ENCODE data around the gene TBRG4.

Gene TBRG4

DNA sequence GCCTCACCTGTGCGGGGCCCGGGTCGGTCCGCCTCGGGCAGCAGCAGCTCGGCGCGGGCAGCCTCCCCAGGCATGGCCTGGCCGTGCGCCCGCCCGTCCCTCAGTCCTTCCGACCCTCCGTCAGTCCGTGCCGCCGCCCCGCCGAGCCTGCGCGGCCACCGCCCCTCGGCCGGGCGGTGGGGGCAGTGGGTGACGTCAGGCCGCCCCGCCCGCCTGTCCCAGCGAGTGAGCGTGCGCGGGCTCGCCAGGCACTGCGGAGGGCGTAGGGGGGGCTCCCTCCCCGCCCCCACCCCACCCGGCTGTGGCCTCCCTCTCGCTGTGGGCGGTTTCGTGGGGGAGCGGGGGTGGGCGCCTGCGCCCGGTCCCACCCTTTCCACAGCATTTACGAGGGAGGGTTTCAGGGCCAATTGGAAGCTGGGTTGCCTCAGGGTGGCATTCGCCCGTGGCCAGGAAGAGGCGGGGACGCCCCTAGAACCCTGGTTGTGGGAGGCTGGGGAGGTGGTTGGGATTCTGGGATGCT lies 22.6 kb downstream of the TBRG4 start, which contains the start of gene NACAD:
NACAD (minus strand) TSS at position 149 of the 520 bp plus-strand sequence; CDS start at position 74, 75 bp downstream.
- DNase-seq (ENCODE audit: low read depth), result no peak

DNA sequence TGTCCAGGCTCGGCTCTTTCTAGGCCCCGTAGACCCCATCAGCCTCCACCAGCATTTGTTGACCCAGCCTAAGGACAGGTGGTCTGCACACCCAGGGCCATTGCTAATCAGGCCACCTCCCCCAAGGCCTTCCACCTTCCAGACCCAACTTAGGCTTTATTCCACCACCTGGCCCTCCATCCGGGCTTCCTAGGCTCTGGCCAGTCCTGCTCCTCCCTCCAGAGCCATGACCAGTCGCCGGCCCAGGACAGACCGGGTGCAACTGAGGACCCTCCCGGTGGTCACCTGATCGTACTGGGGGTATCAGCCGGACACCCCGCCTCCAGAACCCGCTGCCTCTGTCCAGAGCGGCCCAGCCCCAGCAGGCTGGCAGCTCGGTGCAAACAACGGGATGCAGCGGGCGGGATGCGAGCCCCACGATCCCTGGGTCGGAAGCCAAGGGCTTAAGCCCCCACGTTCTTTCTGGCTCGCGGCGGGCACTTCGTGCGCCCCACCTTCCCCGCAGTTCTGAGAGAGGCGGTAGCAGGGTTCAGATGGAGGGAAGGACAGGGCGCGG lies 23.3 kb downstream of the TBRG4 start:
- no peak for DNase-seq (ENCODE audit: low read depth)

DNA sequence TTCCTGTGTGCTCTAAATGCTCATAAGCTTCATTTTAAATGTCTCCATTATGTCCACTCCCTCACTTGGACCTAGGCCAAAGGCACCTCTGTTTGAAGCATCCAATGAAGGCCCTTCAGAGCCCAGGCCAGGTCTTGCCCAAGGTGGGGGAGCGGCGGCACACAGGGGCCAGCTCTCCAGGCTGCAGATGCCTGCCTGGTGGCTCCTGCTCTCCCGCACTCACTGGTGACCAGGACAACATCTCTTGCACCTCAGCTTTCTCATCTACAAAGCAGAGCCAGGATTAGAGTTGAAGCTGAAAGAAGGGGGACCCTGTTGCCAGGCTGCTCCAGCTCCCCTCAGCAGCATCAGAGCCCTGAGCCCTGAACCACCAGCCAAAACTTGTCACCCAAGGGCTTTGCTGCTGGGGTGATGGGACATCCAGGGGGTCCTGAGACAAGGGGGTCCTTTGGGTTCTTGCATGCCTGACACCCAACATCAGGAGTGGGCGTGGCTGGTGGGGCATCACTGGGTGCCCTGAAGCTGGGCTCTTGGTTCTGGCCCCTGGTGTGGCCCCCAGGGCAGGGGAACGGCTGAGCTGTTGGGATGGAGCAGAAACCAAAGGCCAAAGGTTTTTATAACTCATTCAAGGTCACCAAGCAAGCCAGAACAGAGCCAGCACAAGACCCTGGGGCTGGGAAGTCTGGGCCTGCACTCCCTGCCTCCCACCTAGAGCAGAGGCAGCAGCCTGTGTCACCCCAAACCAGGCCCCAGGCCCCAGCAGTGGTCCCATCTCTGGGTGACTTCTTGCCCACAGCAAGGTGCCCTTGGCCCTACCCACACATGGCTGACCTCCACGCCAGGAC lies 24.0 kb downstream of the TBRG4 start:
- no peak for DNase-seq (ENCODE audit: low read depth)

DNA sequence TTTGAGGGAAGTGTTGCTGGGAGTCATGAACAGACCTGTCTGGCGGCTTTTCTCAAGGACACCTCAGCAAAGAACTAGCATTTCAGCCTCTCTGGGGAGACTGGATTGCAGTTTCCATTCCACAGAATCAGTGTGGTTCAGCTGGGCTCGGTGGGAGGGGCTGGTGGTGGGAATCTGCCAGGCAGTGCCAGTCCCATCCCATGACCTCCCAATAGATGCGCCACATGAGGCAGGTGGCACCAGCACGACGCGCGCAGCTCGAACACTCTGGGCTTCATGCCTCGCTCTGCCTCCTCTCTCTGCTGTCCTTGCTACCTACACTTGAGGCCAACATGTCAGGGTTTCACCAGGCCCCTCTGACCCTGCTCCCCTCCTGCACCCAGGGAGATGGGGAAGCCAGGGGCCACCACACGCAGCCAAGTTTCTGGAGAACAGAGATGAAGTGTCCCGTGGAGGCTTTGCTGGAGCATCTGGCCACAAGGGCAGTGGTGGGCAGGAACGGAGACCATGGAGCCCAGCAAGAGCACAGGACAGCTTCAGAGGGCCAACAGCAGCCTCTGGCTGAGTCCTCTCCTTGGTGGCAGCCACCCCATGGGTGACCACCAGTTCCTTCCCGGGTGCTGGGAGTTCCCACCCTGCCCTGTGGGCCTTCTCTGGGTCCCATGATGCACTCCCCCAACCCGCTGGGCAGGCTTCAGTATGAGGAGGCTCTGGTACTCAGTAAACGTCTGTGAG lies 25.0 kb downstream of the TBRG4 start:
- DNase-seq (ENCODE audit: low read depth), result no peak

DNA sequence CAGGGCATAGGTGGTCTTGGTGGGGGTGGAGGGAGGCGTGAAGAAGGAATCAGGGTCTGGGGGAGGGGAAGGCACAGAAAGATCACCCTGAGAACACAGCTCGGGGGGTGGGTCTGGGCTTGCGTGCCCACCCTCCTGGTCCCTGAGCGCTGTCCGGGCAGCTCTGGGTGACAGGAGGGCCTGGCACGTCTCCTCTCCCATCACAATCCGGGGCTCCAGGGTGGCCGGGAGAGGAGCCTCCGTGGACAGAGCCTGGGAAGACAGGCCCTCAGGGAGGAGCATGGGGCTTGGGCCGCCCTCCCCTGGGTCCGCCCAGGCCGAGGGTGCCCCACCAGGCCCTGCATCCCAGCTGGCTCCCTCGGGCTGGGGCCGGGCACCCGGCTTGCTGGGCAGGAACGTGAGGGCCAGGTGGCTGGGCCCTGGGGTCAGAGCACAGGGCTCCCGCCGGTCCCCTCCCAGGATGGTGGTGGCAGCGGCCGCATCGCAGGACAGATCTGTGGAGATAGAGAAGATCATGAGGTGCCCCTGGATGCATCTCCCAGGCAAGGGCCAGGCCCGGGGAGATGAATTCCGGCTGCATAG lies 25.8 kb downstream of the TBRG4 start:
- DNase-seq (ENCODE audit: low read depth), result no peak

DNA sequence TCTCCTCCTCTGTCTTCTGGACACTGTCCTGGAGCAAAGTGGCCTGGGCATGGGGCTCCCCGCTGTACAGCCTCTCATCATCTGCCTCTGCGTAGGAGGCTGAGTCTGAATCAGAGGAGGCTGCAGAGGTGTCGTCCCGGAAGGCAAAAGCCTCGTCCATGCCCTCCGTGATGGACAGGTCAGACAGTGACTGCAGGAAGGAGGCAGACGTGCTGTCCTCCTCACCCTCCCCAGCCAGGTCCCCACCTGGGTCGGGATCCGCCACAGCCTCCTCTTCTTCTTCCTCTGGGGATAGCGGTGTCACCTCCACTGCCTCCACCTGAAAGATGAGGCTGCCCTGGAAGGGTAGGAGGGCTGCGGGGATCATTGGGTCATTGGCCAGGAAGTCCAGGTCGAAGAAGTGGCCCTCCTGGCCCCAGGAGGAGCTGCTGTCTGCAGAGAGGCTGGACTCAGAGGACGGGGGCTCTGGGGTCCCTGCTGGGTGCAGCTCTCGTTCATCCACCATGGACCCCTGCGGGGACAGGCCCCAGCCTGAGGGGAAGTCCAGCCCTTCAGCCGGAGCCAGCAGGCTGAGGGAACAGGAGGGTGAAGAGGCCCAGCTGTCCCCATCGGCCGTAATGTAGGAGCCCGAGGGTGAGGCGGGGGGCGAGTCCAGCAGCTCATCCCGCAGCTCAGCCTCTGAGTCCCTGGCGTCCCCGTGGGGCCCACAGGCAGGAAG lies 26.4 kb downstream of the TBRG4 start:
- no peak for DNase-seq (ENCODE audit: low read depth)

DNA sequence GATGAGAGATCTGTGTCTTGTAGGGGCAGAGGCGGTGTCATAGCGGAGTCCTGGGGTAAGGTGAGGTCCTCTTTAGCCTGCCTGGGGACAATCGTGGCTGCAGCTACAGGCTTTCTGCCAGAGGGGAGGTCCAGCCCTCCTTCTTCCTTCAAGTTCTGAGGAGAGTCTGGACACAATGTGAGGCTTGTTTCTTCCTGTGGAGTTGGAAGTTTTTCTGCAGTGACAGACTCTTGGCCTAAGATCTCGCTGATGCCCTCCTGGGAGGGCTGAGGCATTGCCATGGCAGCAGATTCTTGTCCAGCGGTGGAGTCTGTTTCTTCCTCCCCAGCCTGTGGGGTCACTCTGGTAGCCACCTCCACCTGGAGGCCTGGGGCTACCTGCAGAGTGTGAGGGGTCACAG lies 27.2 kb downstream of the TBRG4 start:
- no peak for DNase-seq (ENCODE audit: low read depth)

DNA sequence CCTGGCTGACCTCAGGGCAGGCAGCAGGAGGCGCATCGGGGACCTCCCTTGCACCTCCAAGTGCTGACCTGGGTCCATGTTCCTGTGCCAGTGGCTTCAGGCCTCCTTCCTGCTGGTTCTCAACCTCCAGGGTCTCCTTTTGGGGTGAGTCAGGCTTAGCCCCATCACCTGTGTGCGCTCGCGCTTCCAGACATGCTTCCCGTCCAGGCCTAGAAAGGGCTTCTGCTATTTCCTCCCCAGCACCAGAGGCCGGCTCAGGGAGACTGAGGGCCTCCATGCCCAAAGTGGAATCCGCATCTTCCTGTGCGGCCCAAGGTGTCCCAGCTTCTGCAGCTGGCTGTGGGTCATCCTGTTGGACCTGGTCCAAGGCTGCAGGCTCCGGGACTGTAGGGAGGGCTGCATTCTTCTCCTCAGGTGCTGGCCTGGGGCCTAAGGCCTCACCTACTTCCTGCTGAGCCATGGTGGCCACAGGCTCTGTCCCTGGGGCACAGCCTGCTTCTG lies 28.6 kb downstream of the TBRG4 start:
- DNase-seq (ENCODE audit: low read depth), result no peak

DNA sequence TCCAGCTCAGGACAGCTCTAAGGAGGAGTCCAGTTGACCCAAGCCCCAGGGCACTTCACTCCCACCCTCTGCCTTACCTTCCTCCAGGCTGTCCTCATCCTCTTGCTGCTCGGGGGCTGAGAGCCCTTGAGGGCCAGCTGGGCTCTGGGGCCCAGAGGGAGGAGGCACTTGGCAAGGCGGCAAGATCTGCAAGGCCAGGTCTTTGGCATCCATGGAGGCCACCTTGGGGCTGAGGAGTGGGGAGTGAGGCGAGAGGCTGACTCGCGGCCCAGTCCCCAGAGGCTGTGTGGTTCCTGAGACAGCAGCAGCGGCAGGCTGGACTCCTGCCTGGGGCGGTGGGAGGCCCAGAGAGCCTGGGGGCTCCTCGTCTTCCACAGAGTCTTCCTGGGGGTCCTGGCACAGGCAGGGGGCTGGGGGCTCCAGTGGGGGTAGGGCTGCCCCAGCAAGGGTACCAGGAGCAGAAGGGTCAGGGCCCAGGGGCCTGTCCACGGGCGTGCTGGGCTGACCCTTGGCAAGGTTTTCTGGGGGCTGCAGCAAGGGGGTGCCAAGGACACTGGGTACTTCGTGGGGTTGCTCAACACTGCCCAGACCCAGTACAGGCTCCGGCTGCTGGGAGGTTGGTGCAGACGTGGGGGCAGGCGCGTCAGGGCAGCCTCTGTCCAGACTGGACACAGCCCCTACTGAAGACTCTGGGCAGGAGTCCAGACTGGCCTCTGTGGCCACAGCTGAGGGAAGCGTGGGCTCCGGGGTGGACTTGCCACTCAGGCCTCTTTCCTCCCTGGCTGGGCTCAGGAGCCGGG lies 29.3 kb downstream of the TBRG4 start:
- DNase-seq (ENCODE audit: low read depth), result no peak

DNA sequence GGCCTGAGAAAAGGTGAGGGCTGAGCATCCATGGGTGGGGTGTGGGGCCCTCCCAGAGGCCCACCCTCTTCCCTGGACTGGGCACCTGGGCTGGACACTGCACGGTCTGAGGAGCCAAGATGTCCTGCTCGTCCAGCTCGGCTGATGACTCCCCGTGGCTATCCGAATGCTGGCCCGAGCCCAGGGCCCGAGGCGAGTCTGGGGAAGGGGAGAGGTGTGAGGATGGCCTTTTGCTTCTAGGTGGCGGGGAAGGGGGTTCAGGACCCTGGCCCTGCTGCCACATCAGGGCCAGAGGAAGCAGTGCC lies 29.9 kb downstream of the TBRG4 start:
- DNase-seq (ENCODE audit: low read depth), result no peak

DNA sequence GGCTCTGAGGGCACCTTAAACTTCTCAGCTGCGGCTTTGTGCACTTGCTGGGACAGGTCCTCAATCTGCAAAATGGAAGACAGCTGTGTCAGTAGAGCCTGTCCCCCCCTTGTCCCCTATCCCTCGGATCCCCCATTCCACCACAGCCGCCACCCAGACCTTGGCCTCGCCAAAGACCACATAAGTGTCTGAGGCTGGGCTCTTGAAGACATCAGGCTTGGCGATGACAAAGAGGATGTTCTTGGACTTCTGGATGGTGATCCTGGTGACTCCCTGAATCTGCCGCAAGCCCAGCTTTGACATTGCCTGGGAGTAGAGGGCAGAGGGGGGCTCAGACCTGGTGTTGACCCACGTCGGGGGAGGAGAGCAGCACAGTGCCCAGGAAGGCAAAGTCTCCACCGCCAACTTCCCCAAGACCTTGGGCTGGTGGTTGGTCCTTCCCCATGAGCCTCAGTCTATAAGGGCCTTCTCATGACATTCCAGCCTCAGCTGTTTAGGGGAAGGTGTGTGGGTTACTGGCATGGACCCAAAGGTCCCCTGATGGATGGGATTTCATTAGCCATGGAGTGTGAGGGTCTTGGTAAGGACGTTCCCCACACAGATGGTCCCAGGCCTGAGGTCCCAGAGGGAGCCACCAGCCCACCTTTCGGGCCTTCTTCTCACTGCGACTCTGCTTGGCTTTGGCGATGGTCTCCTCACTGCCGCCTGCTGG lies 30.4 kb downstream of the TBRG4 start:
- no peak for DNase-seq (ENCODE audit: low read depth)

DNA sequence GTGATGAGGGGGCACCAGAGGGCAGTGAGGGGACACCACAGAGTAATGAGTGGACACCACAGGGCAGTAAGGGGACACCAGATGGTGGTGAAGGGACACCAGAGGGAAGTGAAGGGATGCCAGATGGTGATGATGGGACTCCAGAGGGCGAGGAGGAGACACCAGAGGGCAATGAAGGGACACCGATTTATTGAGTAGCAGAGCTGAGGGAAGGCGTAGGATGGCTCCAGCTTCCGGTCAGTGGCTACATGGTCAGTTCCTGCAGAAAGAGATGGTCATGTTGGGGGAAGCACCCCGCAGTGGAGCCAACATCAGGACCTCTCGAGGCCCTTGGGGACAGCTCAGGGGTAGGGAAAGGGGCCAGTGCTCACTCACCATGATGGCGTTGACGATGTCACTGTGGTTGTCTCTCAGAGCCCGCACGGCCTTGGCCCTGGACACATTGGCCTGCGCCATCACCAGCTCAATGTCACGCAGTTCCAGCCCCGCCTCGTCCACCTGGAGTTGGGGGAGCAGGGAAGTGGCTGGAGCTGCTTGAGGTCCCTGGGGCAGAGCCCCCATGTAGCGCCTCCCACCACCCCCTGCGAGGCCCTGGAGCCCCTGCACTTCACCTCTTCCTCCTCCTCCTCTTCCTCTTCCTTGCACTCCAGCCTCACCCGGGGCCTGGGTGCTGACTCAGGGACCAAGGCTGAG lies 31.1 kb downstream of the TBRG4 start:
- DNase-seq (ENCODE audit: low read depth), result no peak

DNA sequence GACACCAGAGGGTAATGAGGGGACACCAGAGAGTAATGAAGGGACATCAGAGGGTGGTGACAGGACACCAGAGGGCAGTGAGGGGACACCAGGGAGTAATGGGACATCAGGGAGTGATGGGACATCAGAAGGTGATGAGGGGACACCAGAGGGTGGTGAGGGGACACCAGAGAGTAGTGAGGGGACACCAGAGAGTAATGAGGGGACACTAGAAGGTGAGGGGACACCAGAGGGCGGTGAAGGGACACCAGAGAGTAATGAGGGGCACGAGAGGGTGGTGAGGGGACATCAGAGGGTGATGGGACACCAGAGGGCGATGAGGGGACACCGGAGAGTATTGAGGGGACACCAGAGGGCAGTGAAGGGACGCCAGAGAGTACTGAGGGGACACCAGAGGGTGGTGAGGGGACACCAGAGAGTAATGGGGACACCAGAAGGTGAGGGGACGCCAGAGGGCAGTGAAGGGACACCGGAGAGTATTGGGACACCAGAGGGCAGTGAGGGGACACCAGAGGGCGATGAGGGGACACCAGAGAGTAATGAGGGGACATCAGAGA lies 33.3 kb downstream of the TBRG4 start:
- no peak for DNase-seq (ENCODE audit: low read depth)

DNA sequence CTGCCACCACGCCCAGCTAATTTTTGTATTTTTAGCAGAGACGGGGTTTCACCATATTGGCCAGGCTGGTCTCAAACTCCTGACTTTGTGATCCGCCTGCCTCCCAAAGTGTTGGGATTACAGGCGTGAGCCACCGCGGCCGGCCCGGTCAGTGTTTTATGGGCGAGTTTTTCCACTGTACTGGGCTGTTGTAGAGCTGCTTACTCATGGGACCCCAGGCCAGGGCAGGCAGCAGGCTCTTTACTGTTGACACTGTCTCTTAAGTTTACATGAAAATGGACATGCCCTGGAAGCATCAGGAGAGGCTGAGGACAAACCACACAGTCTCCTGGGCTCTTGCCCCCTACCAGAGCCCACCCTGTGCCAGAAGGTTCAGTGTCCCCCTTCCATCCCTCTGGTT lies 33.9 kb downstream of the TBRG4 start:
- no peak for DNase-seq (ENCODE audit: low read depth)

DNA sequence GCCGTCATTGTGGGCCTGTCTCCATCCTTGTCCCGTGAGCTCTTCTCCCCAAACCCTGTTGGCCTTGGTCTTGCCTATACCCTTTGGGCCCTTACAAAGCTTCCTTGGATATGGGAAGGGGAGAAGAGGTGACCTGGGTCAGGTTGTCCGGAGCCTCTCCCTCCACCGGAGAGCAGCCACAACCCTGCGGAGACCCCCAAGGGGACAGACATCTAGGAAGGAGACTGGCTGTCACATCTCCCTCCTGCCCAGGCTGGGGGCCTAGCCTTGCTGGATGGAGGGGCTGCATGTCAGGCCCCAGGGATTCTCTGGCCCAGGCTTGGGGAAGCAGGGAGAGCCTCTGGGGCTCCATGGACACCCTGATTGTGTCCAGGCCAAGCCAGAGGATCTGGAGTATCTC lies 34.6 kb downstream of the TBRG4 start:
- no peak for DNase-seq (ENCODE audit: low read depth)

DNA sequence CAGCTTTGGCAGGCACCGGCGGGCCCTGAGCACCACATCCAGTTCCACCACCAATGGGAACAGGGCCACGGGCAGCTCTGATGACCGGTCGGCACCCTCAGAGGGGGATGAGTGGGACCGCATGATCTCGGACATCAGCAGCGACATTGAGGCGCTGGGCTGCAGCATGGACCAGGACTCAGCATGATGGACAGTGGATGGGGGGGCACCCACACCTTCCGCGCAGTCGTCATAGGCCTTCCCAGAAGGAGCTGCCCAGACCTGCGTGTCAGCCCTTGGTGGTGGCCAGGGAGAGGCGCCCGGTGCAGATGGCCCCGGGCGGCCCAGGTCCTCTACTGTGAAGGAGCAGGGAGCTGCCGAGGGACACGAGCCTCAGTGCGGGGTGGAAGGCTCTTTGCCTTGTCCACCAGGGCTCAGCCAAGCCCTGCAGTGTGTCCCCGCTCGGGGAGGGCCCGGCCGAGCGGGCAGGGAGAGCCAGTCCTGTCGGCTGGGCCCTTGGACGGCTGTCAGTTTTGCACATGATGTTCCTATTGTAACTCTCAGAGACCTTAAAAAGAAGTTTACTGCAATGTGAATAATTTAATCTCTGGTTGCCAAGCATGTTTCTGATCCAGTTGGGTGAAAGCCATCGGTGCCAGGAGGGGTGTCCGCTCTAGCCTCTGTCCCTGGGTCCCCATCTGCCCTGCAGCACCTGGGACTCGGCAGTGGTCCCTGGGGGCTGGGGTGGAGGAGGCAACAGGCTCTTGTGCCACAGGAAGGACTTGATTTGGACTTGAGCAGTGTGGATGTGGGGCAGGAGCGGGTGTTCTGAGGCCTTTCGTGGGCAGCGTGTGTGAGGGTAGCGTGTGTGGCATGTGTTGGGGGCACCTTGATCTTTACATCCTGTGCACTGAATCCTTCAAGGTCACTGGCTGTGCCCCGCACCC lies 35.4 kb downstream of the TBRG4 start:
- no peak for DNase-seq (ENCODE audit: low read depth)

DNA sequence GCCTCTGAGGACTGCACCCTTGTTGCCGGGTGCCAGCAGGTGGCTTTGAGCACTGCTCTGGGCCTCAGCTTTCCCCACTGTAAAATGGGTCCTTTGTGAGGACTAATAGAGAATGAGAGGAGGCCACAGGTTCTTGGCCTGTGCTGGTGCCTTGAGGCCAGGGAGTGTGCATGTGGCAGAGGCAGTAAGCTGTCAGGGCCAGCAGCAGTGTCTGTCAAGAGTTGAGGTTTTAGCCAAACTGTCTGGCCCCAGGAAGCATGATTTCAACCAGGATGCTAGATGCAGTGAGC lies 36.2 kb downstream of the TBRG4 start:
- DNase-seq (ENCODE audit: low read depth), result no peak
